HL-60 (cell line): Measurements from ENCODE around the gene ULK1.

ENCODE experiments used
- DNase-seq, 2 experiments: peaks; one replicate each; pipeline ENCODE4 v3.0.0-alpha.2; 2010 to 2020; ENCODE audit warnings: low read depth in 1 of 2, low spot score in 1 of 2
- H3K27ac ChIP-seq: fragments of 250-450 bp; sonication (Bioruptor Pico); replicated peaks from 2 replicates; pipeline ENCODE4 v1.5.1; 2020; ENCODE audit warnings: mild to moderate bottlenecking, moderate library complexity
- H3K27me3 ChIP-seq: fragments of 250-450 bp; sonication (Bioruptor Pico); 2 replicates; pipeline ENCODE4 v1.5.1; 2021; ENCODE audit warnings: mild to moderate bottlenecking, moderate library complexity; ENCODE audit not compliant: insufficient read depth, poor library complexity, severe bottlenecking
- H3K4me3 ChIP-seq: replicated peaks from 2 replicates; pipeline ENCODE4 v1.5.1; 2011; ENCODE audit warnings: mild to moderate bottlenecking, control low read depth, low read length; ENCODE audit not compliant: insufficient read depth
- CTCF ChIP-seq: IDR thresholded peaks from one replicate; pipeline ENCODE4 v1.5.1; 2011; ENCODE audit warnings: low read length, control low read depth, inconsistent platforms; ENCODE audit not compliant: insufficient read depth
- GABPA ChIP-seq: IDR thresholded peaks from 2 replicates; pipeline ENCODE4 v1.6.1; 2012; ENCODE audit warnings: low read depth
- POLR2AphosphoS5 ChIP-seq: IDR thresholded peaks from 2 replicates; pipeline ENCODE4 v1.6.1; 2012; ENCODE audit warnings: low read depth
- REST ChIP-seq: IDR thresholded peaks from 2 replicates; pipeline ENCODE4 v1.6.1; 2012; ENCODE audit warnings: low read depth; ENCODE audit not compliant: insufficient replicate concordance
- SPI1 ChIP-seq: IDR thresholded peaks from 2 replicates; pipeline ENCODE4 v1.6.1; 2012; ENCODE audit warnings: low read depth, mild to moderate bottlenecking, borderline replicate concordance

ULK1 gene

DNA sequence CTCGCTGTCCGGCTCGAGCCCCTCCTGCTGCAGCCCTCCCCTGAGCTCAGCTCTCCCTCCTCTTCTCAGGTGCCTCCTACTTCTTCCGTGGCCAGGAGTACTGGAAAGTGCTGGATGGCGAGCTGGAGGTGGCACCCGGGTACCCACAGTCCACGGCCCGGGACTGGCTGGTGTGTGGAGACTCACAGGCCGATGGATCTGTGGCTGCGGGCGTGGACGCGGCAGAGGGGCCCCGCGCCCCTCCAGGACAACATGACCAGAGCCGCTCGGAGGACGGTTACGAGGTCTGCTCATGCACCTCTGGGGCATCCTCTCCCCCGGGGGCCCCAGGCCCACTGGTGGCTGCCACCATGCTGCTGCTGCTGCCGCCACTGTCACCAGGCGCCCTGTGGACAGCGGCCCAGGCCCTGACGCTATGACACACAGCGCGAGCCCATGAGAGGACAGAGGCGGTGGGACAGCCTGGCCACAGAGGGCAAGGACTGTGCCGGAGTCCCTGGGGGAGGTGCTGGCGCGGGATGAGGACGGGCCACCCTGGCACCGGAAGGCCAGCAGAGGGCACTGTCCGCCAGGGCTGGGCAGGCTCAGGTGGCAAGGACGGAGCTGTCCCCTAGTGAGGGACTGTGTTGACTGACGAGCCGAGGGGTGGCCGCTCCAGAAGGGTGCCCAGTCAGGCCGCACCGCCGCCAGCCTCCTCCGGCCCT, 43.4 kb upstream of the ULK1 start:
- DNase-seq: no peak
- no peak overlapping the region for H3K4me3 ChIP-seq
- TF ChIP-seq GABPA (no peak), REST (no peak), CTCF (no peak), POLR2AphosphoS5 (no peak), SPI1 (no peak)

DNA sequence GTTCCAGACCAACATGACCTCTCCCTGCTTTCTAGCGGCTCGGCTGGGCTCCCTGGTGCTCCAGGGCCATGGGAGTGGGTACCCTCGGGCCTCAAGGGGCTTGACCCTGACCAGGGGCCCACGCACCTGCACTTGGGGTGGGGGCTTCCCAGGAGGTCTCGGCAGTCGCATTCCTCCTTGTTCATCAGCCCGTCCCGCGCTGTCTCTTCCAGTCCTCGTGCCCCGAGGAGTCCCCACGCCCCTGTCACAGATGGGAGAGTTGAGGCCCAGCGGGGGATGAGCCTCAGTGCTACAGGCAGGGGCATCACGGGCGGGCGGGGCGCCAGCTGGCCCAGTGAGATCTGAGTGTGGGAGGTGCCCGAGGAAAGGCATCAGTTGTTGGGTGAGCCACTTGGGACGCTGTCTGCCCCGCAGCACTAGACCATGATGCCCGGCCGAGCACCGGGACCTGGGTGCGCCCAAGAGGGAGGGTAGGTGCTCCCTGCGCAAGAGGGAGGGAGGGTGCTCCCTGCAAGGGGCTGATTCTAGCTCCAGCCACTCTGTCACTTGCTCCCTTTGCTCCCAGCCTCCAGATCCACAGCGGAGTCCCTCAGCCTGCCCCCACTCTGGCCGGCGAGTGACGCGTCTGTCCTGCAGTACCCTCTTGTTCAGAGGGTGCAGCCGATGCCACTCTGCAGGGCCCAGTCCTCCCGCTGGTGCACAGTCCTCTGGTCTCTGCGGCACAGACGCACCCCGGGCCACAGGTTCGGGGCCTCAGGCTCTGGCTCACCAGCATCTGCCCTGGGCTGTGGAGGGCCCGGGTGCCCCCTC, 42.5 kb upstream of the ULK1 start:
- H3K27me3 ChIP-seq: no peaks in the 10 kb centered on the region
- TF ChIP-seq GABPA (no peak), POLR2AphosphoS5 (no peak), SPI1 (no peak), CTCF (no peak), REST (no peak)
- peak in 1 of 2 experiments; percentile 49 for DNase-seq
- H3K27ac ChIP-seq: peak overlapping the region; percentile 49
- H3K4me3 ChIP-seq: no peak overlapping the region

More for the DNA sequence above, 43.4 kb upstream of the ULK1 start:
- Histone ChIP-seq H3K27me3 (no peaks in the 10 kb centered on the region), H3K27ac (no peak overlapping the region)

DNA sequence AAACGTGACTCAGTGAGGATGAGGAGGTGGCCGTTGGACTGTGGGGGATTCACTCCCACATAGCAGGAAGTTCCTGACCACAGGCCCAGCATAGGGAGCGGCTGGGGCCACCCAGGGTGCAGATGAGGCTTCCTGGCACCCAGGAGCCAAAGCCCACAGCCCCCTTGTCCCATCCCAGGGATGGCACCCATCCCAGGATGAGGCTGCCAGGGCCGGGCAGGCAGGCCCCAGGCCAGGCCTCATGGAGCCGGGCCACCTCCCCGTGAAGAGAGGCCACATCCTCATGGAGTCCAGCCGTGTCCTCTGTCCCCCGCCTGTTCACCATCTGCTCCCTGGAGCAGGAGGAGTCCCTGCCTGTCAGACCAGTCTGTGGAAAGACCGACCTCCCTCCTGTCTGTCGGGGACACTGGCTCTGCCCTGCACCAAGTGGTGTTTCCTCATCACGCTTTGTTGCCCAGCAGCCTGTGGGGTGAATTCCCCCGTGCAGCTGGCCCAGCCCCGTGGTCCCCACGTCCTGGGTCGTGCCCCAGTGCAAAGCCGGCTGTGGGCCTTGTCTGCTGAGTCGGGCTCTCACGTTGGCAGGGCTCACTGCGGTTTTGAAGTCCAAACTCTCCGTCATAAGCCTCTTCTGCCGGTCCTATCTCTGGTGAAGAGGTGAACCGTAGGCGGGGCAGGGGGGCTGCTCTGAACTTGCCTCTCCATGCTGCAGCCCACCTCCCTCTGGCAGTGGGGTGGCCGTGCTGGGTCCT, 41.7 kb upstream of the ULK1 start:
- TF ChIP-seq GABPA (no peak), REST (no peak), CTCF (no peak), POLR2AphosphoS5 (no peak; the same call in 1 of the 2 replicates), SPI1 (no peak)
- DNase-seq: peak; percentile 42 to 64
- H3K27me3 ChIP-seq: no peaks in the 10 kb centered on the region

More for the DNA sequence above, 41.7 kb upstream of the ULK1 start:
- Histone ChIP-seq H3K27ac (peak overlapping the region; percentile 49), H3K4me3 (no peak overlapping the region)
